ENCODE data around the gene CCSER1. TPM values are rescaled to one million over a fixed set of nuclear protein-coding genes. Genes with fewer than 3 reads are reported as not detected.

The CCSER1 gene
- total and polyA plus RNA-seq, 8 donors: 2.0 to 9.0 (median 4.2) TPM

- H3K27ac ChIP-seq: no peak overlapping the region
- DNase-seq: no peak
- H3K4me1 ChIP-seq: peaks cover 0 to 3% of the 10 kb centered on the region in 2 donors
- no peak overlapping the region for H3K4me3 ChIP-seq
- ATAC-seq: peak; percentile 89
- no peaks in the 10 kb centered on the region for H3K27me3 ChIP-seq
- no peak for TF ChIP-seq CTCF (IDR thresholded peaks at IDR 0.05)
- no peaks in the 10 kb centered on the region for H3K9me3 ChIP-seq
- no peaks in the 10 kb centered on the region for H3K36me3 ChIP-seq
- intact Hi-C loops (cut with DNase I): no loop called here
Measured at GRCh38 chr4:90951037-90951436, 823.8 kb downstream of the CCSER1 start.

- DNase-seq (no peak), ATAC-seq (no peak)
- Histone ChIP-seq H3K36me3 (no peaks in the 10 kb centered on the region), H3K4me3 (no peak overlapping the region), H3K27ac (no peak overlapping the region), H3K9me3 (no peaks in the 10 kb centered on the region), H3K4me1 (no peaks in the 10 kb centered on the region), H3K27me3 (no peaks in the 10 kb centered on the region)
- no peak for TF ChIP-seq CTCF (IDR thresholded peaks at IDR 0.05)
- intact Hi-C loops (cut with DNase I): no loop called here
Measured at GRCh38 chr4:90958256-90958895, 831.2 kb downstream of the CCSER1 start.

- Histone ChIP-seq H3K27me3 (no peaks in the 10 kb centered on the region), H3K27ac (no peak overlapping the region), H3K4me3 (no peak overlapping the region), H3K4me1 (no peaks in the 10 kb centered on the region), H3K9me3 (peaks cover 0 to 11% of the 10 kb centered on the region in 2 donors), H3K36me3 (no peaks in the 10 kb centered on the region)
- intact Hi-C loops (cut with DNase I): no loop called here
- ATAC-seq: no peak
- DNase-seq: no peak
- no peak for TF ChIP-seq CTCF (IDR thresholded peaks at IDR 0.05)
Measured at GRCh38 chr4:90960433-90960832, 833.2 kb downstream of the CCSER1 start.

- TF ChIP-seq CTCF (IDR thresholded peaks at IDR 0.05): no peak
- Histone ChIP-seq H3K4me1 (no peaks in the 10 kb centered on the region), H3K9me3 (peaks cover 0 to 11% of the 10 kb centered on the region in 2 donors), H3K27ac (no peak overlapping the region), H3K27me3 (no peaks in the 10 kb centered on the region), H3K4me3 (no peak overlapping the region), H3K36me3 (no peaks in the 10 kb centered on the region)
- ATAC-seq: no peak
- intact Hi-C loops (cut with DNase I): no loop called here
- no peak for DNase-seq
Measured at GRCh38 chr4:90960840-90961239, 833.6 kb downstream of the CCSER1 start.

- no peak for ATAC-seq
- no peak for DNase-seq
- Histone ChIP-seq H3K4me1 (no peaks in the 10 kb centered on the region), H3K27me3 (no peaks in the 10 kb centered on the region), H3K27ac (no peak overlapping the region), H3K36me3 (no peaks in the 10 kb centered on the region), H3K9me3 (peaks cover 0 to 17% of the 10 kb centered on the region in 2 donors), H3K4me3 (no peak overlapping the region)
- intact Hi-C loops (cut with DNase I): no loop called here
- no peak for TF ChIP-seq CTCF (IDR thresholded peaks at IDR 0.05)
Measured at GRCh38 chr4:90970021-90970420, 842.8 kb downstream of the CCSER1 start.
